Measurements from ENCODE around the gene CPNE5. TPM values are rescaled to one million over a fixed set of nuclear protein-coding genes. Genes with fewer than 3 reads are reported as not detected.
A peak's percentile ranks its signal among the peaks of the same experiment; 100 is the strongest.

CPNE5 gene
- total and polyA plus RNA-seq, 9 of the 15 experiments (the other 6 are each of a cell fraction or from before 2014, with no cell fraction given), result 0.14 to 1.0 (median 0.46) TPM; not detected in 2

DNA sequence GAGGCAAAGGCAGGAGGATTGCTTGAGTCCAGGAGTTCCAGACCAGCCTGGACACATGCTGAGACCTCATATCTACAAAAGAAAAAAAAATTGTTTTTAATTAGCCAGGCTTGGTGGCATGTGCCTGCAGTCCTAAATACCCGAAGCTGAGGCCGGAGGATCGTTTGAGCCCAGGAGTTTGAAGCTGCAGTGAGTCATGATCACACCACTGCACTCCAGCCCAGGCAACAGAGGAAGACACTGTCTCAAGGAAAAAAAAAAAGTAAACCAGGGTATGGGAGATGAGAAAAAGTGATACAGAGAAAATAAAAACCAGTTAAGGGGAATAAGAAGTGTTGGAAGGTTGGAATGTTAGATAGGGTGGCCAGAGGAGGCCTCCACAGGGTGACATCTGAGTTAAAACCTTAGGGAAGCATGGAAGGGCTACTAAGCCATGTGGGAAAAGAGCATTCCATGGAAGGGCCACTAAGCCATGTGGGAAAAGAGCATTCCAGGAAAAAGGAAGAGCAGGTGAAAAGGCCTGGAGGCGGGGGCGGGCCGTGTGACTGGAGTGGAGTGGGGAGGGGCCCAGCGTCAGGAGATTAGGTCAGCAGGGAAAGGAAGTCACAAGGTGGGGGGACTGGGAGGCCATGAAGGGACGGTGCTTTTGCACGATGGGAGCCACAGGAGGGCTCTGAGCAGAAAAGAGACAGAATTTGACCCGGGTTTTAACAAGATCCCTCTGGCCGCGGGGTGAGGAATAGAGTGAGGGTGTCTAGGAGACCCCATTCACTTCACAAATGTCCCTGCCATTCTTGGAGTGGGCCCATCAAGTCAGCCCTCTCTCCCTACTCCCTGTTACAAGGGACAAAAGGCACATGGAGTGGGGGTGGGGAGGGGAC, 18.3 kb downstream of the CPNE5 start (continued):
- TF ChIP-seq, protein P1, sequence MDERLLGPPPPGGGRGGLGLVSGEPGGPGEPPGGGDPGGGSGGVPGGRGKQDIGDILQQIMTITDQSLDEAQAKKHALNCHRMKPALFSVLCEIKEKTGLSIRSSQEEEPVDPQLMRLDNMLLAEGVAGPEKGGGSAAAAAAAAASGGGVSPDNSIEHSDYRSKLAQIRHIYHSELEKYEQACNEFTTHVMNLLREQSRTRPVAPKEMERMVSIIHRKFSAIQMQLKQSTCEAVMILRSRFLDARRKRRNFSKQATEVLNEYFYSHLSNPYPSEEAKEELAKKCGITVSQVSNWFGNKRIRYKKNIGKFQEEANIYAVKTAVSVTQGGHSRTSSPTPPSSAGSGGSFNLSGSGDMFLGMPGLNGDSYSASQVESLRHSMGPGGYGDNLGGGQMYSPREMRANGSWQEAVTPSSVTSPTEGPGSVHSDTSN (CRISPR knock-in tag; IDR thresholded peaks at IDR 0.05; ENCODE audit: low read depth), result no peak
- TF ChIP-seq, protein P1 (tag; conservative IDR thresholded peaks at IDR 0.05; ENCODE audit: low read depth), result no peak
- TF ChIP-seq NBN (IDR thresholded peaks at IDR 0.05; ENCODE audit: low read depth) (peak; percentile 80), POLR2A (conservative IDR thresholded peaks at IDR 0.05) (no peak), ERF (CRISPR knock-in tag; IDR thresholded peaks at IDR 0.05) (no peak), TAL1 (IDR thresholded peaks at IDR 0.05) (peak; percentile 18; the same call in 1 of the 2 replicates), TBL1XR1 (IDR thresholded peaks at IDR 0.05; ENCODE audit: low read length in 2 of 2) (0 out of 4 replicates have a peak, but pooled peaks of 1 of the 2 experiments have one; percentile 29), ZNF431 (CRISPR knock-in tag; IDR thresholded peaks at IDR 0.05) (no peak), CBX5 (IDR thresholded peaks at IDR 0.05; ENCODE audit: borderline replicate concordance, low read depth) (no peak), NCOA4 (IDR thresholded peaks at IDR 0.05; ENCODE audit: partially characterized antibody) (no peak), RFX7 (CRISPR knock-in tag; IDR thresholded peaks at IDR 0.05) (no peak), PTTG1 (tag; IDR thresholded peaks at IDR 0.05; ENCODE audit: low read depth) (peak; percentile 51; the same call in 1 of the 2 replicates), ZFP30 (CRISPR knock-in tag; IDR thresholded peaks at IDR 0.05; ENCODE audit: borderline replicate concordance) (no peak), ZSCAN32 (CRISPR knock-in tag; IDR thresholded peaks at IDR 0.05) (no peak), CBX1 (IDR thresholded peaks at IDR 0.05; ENCODE audit: low read depth) (no peak), ZNF785 (CRISPR knock-in tag; IDR thresholded peaks at IDR 0.05) (no peak), RUNX1 (IDR thresholded peaks at IDR 0.05; ENCODE audit: low read depth) (no peak), ZNF696 (CRISPR knock-in tag; conservative IDR thresholded peaks at IDR 0.05) (no peak), BDP1 (IDR thresholded peaks at IDR 0.05; ENCODE audit: insufficient read depth, insufficient read length) (no peak), BHLHE40 (IDR thresholded peaks at IDR 0.05; ENCODE audit: low read length) (peak; percentile 40; the same call in 1 of the 2 replicates), SMAD4 (CRISPR knock-in tag; conservative IDR thresholded peaks at IDR 0.05) (peak; percentile 24; the same call in 1 of the 2 replicates)
- TF ChIP-seq, protein P2, sequence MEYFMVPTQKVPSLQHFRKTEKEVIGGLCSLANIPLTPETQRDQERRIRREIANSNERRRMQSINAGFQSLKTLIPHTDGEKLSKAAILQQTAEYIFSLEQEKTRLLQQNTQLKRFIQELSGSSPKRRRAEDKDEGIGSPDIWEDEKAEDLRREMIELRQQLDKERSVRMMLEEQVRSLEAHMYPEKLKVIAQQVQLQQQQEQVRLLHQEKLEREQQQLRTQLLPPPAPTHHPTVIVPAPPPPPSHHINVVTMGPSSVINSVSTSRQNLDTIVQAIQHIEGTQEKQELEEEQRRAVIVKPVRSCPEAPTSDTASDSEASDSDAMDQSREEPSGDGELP (CRISPR knock-in tag; IDR thresholded peaks at IDR 0.05; ENCODE audit: borderline replicate concordance), result peak; percentile 42; the same call in 1 of the 2 replicates
- TF ChIP-seq, protein P3, sequence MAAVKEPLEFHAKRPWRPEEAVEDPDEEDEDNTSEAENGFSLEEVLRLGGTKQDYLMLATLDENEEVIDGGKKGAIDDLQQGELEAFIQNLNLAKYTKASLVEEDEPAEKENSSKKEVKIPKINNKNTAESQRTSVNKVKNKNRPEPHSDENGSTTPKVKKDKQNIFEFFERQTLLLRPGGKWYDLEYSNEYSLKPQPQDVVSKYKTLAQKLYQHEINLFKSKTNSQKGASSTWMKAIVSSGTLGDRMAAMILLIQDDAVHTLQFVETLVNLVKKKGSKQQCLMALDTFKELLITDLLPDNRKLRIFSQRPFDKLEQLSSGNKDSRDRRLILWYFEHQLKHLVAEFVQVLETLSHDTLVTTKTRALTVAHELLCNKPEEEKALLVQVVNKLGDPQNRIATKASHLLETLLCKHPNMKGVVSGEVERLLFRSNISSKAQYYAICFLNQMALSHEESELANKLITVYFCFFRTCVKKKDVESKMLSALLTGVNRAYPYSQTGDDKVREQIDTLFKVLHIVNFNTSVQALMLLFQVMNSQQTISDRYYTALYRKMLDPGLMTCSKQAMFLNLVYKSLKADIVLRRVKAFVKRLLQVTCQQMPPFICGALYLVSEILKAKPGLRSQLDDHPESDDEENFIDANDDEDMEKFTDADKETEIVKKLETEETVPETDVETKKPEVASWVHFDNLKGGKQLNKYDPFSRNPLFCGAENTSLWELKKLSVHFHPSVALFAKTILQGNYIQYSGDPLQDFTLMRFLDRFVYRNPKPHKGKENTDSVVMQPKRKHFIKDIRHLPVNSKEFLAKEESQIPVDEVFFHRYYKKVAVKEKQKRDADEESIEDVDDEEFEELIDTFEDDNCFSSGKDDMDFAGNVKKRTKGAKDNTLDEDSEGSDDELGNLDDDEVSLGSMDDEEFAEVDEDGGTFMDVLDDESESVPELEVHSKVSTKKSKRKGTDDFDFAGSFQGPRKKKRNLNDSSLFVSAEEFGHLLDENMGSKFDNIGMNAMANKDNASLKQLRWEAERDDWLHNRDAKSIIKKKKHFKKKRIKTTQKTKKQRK (IDR thresholded peaks at IDR 0.05; ENCODE audit: borderline replicate concordance, low read depth, low read length), result no peak
